GM23338 (cell line): Measurements from ENCODE around the gene JAG2. TPM values are rescaled to one million over a fixed set of nuclear protein-coding genes. Genes with fewer than 3 reads are reported as not detected.

Experiments used
- ATAC-seq: fragments of 200-7000 bp; cut with Tn5 transposase; 3 replicates; pipeline ENCODE4 v1.9.1; 2020
- DNase-seq: peaks from one replicate; pipeline ENCODE4 v3.0.0-alpha.2; 2015; ENCODE audit warnings: low spot score
- H2AFZ ChIP-seq: fragments of 200-600 bp; sonication (generic); 2 replicates; pipeline ENCODE4 v1.8.0; 2016; ENCODE audit warnings: antibody characterized with exemption, mild to moderate bottlenecking, moderate library complexity
- H3F3A ChIP-seq: fragments of 200-600 bp; sonication (generic); replicated peaks from 2 replicates; pipeline ENCODE4 v1.8.0; 2017; ENCODE audit warnings: antibody characterized with exemption, mixed run types, low read depth
- H3K27ac ChIP-seq: fragments of 200-600 bp; sonication (generic); 2 replicates; pipeline ENCODE4 v1.6.1; 2016; ENCODE audit warnings: low read depth
- H3K27me3 ChIP-seq: fragments of 200-600 bp; sonication (generic); 2 replicates; pipeline ENCODE4 v1.8.0; 2016; ENCODE audit warnings: mild to moderate bottlenecking, mixed run types, moderate library complexity; ENCODE audit not compliant: insufficient read depth
- H3K36me3 ChIP-seq: fragments of 200-600 bp; sonication (generic); 2 replicates; pipeline ENCODE4 v1.8.0; 2016; ENCODE audit warnings: mild to moderate bottlenecking; ENCODE audit not compliant: insufficient read depth
- H3K4me1 ChIP-seq: fragments of 200-600 bp; sonication (generic); 2 replicates; pipeline ENCODE4 v1.8.0; 2016; ENCODE audit warnings: mild to moderate bottlenecking, moderate library complexity; ENCODE audit not compliant: insufficient read depth
- H3K4me2 ChIP-seq: fragments of 200-600 bp; sonication (generic); 2 replicates; pipeline ENCODE4 v1.7.1; 2017; ENCODE audit warnings: mixed run types
- H3K4me3 ChIP-seq: fragments of 200-600 bp; sonication (generic); 2 replicates; pipeline ENCODE4 v1.6.1; 2016; ENCODE audit warnings: mixed run types
- H3K79me2 ChIP-seq: fragments of 200-600 bp; sonication (generic); replicated peaks from 2 replicates; pipeline ENCODE4 v1.8.0; 2017; ENCODE audit warnings: mild to moderate bottlenecking; ENCODE audit not compliant: insufficient read depth
- H3K9me2 ChIP-seq: fragments of 200-600 bp; sonication (generic); 2 replicates; pipeline ENCODE4 v1.8.0; 2017; ENCODE audit not compliant: insufficient read depth
- H4K20me1 ChIP-seq: fragments of 200-600 bp; sonication (generic); replicated peaks from 2 replicates; pipeline ENCODE4 v1.8.0; 2017; ENCODE audit warnings: mild to moderate bottlenecking; ENCODE audit not compliant: insufficient read depth
- H3K27ac Mint-ChIP-seq: 2 replicates; pipeline ENCODE4 v1.8.0; 2020; ENCODE audit warnings: inconsistent platforms, mild to moderate bottlenecking, moderate library complexity, mixed read lengths
- H3K27me3 Mint-ChIP-seq: 3 replicates; pipeline ENCODE4 v1.8.0; 2022; ENCODE audit warnings: low read depth, mild to moderate bottlenecking, moderate library complexity, mixed read lengths, inconsistent platforms; ENCODE audit not compliant: insufficient read depth, poor library complexity
- H3K36me3 Mint-ChIP-seq: 3 replicates; pipeline ENCODE4 v1.8.0; 2021; ENCODE audit warnings: low read depth, mild to moderate bottlenecking, inconsistent platforms, moderate library complexity, mixed read lengths
- H3K4me1 Mint-ChIP-seq: 3 replicates; pipeline ENCODE4 v1.8.0; 2020; ENCODE audit warnings: mild to moderate bottlenecking, inconsistent platforms, mixed read lengths
- H3K4me3 Mint-ChIP-seq: 3 replicates; pipeline ENCODE4 v1.8.0; 2021; ENCODE audit warnings: moderate library complexity, mild to moderate bottlenecking, inconsistent platforms, mixed read lengths
- H3K9me3 Mint-ChIP-seq: 3 replicates; pipeline ENCODE4 v1.8.0; 2020; ENCODE audit warnings: moderate library complexity, mild to moderate bottlenecking, inconsistent platforms, mixed read lengths
- CREB1 ChIP-seq: fragments of 250-450 bp; sonication (Bioruptor Pico); IDR thresholded peaks from 2 replicates; pipeline ENCODE4 v1.5.0; 2020; ENCODE audit warnings: low read depth, mild to moderate bottlenecking, moderate library complexity
- CTCF ChIP-seq, 2 experiments: fragments of 200-600 bp in 1 of 2; sonication (generic) in 1 of 2; conservative IDR thresholded peaks; 2 replicates each; pipeline versions ENCODE4 v1.5.1 to v1.6.1; 2016 to 2017; ENCODE audit warnings: antibody characterized with exemption in 2 of 2, low read depth in 2 of 2, mild to moderate bottlenecking in 2 of 2, moderate library complexity in 1 of 2
- EZH2 ChIP-seq: fragments of 200-600 bp; sonication (generic); IDR thresholded peaks from one replicate; pipeline ENCODE4 v1.8.0; 2017; ENCODE audit warnings: antibody characterized with exemption, mild to moderate bottlenecking, low read depth; ENCODE audit not compliant: unreplicated experiment
- EZH2phosphoT487 ChIP-seq: fragments of 200-600 bp; sonication (generic); IDR thresholded peaks from one replicate; pipeline ENCODE4 v1.8.1; 2018; ENCODE audit warnings: antibody characterized with exemption; ENCODE audit not compliant: unreplicated experiment
- JUNB ChIP-seq: IDR thresholded peaks from one replicate; pipeline ENCODE4 v1.6.1; 2016; ENCODE audit warnings: antibody characterized with exemption; ENCODE audit not compliant: unreplicated experiment
- NANOG ChIP-seq: IDR thresholded peaks from 2 replicates; pipeline ENCODE4 v1.6.1; 2016; ENCODE audit warnings: antibody characterized with exemption, borderline replicate concordance
- POLR2AphosphoS5 ChIP-seq: IDR thresholded peaks from 2 replicates; pipeline ENCODE4 v1.6.1; 2016; ENCODE audit warnings: antibody characterized with exemption, low read depth
- STAT1 ChIP-seq: IDR thresholded peaks from one replicate; pipeline ENCODE4 v1.6.1; 2016; ENCODE audit warnings: antibody characterized with exemption; ENCODE audit not compliant: unreplicated experiment
- ZNF114 ChIP-seq: fragments of 250-450 bp; sonication (Bioruptor Pico); IDR thresholded peaks from 2 replicates; pipeline ENCODE4 v1.5.0; 2020; ENCODE audit warnings: mild to moderate bottlenecking, moderate library complexity
- ZNF331 ChIP-seq: fragments of 250-450 bp; sonication (Bioruptor Pico); IDR thresholded peaks from 2 replicates; pipeline ENCODE4 v1.5.0; 2020; ENCODE audit warnings: low read depth, mild to moderate bottlenecking, moderate library complexity
- polyA plus RNA-seq: library from polyadenylated mRNA; unstranded; fragments of >200 nt; fragmentation: Nextera tagmentation; extraction: Ambion mirVana; gene quantifications from 2 replicates; pipeline ENCODE4 v1.2.1, GENCODE V29; 2016
- total RNA-seq: library from RNA; depleted of rRNA; stranded (reverse); fragments of >200 nt; shearing (Covaris generic); gene quantifications from 2 replicates; pipeline ENCODE4 v1.2.3, GENCODE V29; 2014
- TF ChIP-seq, protein P1 (sequence below): IDR thresholded peaks from 2 replicates; pipeline ENCODE4 v1.6.1; 2016; ENCODE audit warnings: antibody characterized with exemption
- TF ChIP-seq, protein P2 (sequence below): IDR thresholded peaks from one replicate; pipeline ENCODE4 v1.6.1; 2018; ENCODE audit warnings: antibody characterized with exemption; ENCODE audit not compliant: unreplicated experiment
- TF ChIP-seq, protein P3 (sequence below): fragments of 250-450 bp; sonication (Bioruptor Pico); IDR thresholded peaks from 2 replicates; pipeline ENCODE4 v1.5.0; 2020; ENCODE audit warnings: mild to moderate bottlenecking, moderate library complexity

Gene JAG2
- total and polyA plus RNA-seq, 2 experiments from 2014 or later: 1.9 to 10.3 TPM

DNA sequence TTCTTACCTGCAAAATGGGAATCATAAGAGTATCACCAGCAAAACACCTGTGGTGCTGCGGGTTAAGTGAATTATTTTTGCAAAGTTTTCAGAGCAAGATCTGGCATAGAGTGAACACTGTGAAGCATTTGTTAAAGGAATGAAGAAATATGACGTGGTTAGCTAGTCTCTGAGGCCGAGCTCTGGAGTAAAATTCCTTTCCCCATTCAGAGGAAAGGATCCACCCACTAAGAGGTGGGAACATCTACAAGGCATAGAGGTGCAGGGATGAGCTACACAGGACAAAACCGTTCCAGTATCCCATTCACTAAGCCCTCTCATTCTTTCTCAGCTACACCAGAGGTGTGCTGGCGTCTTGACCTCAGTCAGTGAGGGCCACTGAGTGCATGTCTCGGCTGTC, 48.5 kb downstream of the JAG2 start:
- no peak for ATAC-seq
- H3K4me3 ChIP-seq: no peak overlapping the region
- H3K27ac ChIP-seq: no peak overlapping the region
- H3K79me2 ChIP-seq: no peaks in the 10 kb centered on the region
- H3K4me1 Mint-ChIP-seq: 0 out of 3 replicates have a peak, but pooled peaks cover 3% of the 10 kb centered on the region
- no peaks in the 10 kb centered on the region for H3K9me2 ChIP-seq
- H3K4me3 Mint-ChIP-seq: no peak overlapping the region
- no peak overlapping the region for H2AFZ ChIP-seq
- peaks cover 30% of the 10 kb centered on the region for H3K9me3 Mint-ChIP-seq
- TF ChIP-seq, protein P1, sequence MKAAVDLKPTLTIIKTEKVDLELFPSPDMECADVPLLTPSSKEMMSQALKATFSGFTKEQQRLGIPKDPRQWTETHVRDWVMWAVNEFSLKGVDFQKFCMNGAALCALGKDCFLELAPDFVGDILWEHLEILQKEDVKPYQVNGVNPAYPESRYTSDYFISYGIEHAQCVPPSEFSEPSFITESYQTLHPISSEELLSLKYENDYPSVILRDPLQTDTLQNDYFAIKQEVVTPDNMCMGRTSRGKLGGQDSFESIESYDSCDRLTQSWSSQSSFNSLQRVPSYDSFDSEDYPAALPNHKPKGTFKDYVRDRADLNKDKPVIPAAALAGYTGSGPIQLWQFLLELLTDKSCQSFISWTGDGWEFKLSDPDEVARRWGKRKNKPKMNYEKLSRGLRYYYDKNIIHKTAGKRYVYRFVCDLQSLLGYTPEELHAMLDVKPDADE: no peak
- no peak for TF ChIP-seq ZNF331
- TF ChIP-seq, protein P2, sequence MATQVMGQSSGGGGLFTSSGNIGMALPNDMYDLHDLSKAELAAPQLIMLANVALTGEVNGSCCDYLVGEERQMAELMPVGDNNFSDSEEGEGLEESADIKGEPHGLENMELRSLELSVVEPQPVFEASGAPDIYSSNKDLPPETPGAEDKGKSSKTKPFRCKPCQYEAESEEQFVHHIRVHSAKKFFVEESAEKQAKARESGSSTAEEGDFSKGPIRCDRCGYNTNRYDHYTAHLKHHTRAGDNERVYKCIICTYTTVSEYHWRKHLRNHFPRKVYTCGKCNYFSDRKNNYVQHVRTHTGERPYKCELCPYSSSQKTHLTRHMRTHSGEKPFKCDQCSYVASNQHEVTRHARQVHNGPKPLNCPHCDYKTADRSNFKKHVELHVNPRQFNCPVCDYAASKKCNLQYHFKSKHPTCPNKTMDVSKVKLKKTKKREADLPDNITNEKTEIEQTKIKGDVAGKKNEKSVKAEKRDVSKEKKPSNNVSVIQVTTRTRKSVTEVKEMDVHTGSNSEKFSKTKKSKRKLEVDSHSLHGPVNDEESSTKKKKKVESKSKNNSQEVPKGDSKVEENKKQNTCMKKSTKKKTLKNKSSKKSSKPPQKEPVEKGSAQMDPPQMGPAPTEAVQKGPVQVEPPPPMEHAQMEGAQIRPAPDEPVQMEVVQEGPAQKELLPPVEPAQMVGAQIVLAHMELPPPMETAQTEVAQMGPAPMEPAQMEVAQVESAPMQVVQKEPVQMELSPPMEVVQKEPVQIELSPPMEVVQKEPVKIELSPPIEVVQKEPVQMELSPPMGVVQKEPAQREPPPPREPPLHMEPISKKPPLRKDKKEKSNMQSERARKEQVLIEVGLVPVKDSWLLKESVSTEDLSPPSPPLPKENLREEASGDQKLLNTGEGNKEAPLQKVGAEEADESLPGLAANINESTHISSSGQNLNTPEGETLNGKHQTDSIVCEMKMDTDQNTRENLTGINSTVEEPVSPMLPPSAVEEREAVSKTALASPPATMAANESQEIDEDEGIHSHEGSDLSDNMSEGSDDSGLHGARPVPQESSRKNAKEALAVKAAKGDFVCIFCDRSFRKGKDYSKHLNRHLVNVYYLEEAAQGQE: no peak
- no peak for TF ChIP-seq POLR2AphosphoS5
- TF ChIP-seq ZNF114 (CRISPR knock-in tag): no peak
- TF ChIP-seq, protein P3, sequence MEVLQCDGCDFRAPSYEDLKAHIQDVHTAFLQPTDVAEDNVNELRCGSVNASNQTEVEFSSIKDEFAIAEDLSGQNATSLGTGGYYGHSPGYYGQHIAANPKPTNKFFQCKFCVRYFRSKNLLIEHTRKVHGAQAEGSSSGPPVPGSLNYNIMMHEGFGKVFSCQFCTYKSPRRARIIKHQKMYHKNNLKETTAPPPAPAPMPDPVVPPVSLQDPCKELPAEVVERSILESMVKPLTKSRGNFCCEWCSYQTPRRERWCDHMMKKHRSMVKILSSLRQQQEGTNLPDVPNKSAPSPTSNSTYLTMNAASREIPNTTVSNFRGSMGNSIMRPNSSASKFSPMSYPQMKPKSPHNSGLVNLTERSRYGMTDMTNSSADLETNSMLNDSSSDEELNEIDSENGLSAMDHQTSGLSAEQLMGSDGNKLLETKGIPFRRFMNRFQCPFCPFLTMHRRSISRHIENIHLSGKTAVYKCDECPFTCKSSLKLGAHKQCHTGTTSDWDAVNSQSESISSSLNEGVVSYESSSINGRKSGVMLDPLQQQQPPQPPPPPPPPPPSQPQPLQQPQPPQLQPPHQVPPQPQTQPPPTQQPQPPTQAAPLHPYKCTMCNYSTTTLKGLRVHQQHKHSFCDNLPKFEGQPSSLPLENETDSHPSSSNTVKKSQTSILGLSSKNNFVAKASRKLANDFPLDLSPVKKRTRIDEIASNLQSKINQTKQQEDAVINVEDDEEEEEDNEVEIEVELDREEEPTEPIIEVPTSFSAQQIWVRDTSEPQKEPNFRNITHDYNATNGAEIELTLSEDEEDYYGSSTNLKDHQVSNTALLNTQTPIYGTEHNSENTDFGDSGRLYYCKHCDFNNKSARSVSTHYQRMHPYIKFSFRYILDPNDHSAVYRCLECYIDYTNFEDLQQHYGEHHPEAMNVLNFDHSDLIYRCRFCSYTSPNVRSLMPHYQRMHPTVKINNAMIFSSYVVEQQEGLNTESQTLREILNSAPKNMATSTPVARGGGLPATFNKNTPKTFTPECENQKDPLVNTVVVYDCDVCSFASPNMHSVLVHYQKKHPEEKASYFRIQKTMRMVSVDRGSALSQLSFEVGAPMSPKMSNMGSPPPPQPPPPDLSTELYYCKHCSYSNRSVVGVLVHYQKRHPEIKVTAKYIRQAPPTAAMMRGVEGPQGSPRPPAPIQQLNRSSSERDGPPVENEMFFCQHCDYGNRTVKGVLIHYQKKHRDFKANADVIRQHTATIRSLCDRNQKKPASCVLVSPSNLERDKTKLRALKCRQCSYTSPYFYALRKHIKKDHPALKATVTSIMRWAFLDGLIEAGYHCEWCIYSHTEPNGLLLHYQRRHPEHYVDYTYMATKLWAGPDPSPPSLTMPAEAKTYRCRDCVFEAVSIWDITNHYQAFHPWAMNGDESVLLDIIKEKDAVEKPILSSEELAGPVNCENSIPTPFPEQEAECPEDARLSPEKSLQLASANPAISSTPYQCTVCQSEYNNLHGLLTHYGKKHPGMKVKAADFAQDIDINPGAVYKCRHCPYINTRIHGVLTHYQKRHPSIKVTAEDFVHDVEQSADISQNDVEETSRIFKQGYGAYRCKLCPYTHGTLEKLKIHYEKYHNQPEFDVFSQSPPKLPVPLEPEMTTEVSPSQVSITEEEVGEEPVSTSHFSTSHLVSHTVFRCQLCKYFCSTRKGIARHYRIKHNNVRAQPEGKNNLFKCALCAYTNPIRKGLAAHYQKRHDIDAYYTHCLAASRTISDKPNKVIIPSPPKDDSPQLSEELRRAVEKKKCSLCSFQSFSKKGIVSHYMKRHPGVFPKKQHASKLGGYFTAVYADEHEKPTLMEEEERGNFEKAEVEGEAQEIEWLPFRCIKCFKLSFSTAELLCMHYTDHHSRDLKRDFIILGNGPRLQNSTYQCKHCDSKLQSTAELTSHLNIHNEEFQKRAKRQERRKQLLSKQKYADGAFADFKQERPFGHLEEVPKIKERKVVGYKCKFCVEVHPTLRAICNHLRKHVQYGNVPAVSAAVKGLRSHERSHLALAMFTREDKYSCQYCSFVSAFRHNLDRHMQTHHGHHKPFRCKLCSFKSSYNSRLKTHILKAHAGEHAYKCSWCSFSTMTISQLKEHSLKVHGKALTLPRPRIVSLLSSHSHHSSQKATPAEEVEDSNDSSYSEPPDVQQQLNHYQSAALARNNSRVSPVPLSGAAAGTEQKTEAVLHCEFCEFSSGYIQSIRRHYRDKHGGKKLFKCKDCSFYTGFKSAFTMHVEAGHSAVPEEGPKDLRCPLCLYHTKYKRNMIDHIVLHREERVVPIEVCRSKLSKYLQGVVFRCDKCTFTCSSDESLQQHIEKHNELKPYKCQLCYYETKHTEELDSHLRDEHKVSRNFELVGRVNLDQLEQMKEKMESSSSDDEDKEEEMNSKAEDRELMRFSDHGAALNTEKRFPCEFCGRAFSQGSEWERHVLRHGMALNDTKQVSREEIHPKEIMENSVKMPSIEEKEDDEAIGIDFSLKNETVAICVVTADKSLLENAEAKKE: no peak
- TF ChIP-seq EZH2phosphoT487: no peak
- TF ChIP-seq JUNB: no peak
- no peak for TF ChIP-seq NANOG
- no peak for TF ChIP-seq STAT1
- no peak for TF ChIP-seq EZH2
- no peak for TF ChIP-seq CTCF (conservative IDR thresholded peaks at IDR 0.05; ENCODE audit: low read depth in 2 of 2)
- no peak for TF ChIP-seq CREB1
- no peak overlapping the region for H3K4me2 ChIP-seq
- H3K27me3 Mint-ChIP-seq: peaks cover 9% of the 10 kb centered on the region
- no peaks in the 10 kb centered on the region for H3K36me3 Mint-ChIP-seq
- no peaks in the 10 kb centered on the region for H3K27me3 ChIP-seq
- no peaks in the 10 kb centered on the region for H3F3A ChIP-seq
- H3K36me3 ChIP-seq: no peaks in the 10 kb centered on the region
- H3K4me1 ChIP-seq: no peaks in the 10 kb centered on the region
- no peaks in the 10 kb centered on the region for H4K20me1 ChIP-seq
- no peak for DNase-seq
- H3K27ac Mint-ChIP-seq: no peak overlapping the region
